ENCODE measurements around the gene CDYL2.

DNA sequence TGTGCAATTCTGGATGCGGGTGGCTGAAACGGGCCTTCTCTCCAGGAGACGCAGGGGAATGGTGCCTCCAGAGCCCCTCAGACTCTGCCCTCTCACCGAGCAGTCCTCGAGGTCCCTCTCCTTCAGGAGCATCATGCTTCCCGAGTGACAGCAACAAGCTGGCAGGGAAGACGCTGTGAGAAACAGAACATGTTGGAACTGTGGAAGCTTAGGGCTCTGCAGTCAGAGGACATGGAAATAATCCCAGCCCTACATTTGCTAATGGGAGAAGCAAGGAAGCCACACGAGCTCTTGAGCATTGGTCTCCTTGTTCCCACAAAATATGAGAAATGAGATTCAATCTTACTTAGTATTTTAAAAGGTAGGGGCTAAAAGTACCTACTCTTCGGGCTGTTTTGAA lies 148.6 kb downstream of the CDYL2 start:
- TF ChIP-seq, protein P1, sequence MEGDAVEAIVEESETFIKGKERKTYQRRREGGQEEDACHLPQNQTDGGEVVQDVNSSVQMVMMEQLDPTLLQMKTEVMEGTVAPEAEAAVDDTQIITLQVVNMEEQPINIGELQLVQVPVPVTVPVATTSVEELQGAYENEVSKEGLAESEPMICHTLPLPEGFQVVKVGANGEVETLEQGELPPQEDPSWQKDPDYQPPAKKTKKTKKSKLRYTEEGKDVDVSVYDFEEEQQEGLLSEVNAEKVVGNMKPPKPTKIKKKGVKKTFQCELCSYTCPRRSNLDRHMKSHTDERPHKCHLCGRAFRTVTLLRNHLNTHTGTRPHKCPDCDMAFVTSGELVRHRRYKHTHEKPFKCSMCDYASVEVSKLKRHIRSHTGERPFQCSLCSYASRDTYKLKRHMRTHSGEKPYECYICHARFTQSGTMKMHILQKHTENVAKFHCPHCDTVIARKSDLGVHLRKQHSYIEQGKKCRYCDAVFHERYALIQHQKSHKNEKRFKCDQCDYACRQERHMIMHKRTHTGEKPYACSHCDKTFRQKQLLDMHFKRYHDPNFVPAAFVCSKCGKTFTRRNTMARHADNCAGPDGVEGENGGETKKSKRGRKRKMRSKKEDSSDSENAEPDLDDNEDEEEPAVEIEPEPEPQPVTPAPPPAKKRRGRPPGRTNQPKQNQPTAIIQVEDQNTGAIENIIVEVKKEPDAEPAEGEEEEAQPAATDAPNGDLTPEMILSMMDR (IDR thresholded peaks at IDR 0.05; ENCODE audit: low read depth, low read length) = no peak
- TF ChIP-seq POLR2A (IDR thresholded peaks at IDR 0.05; ENCODE audit: extremely low read depth, insufficient read length) (no peak), MYC (IDR thresholded peaks at IDR 0.05; ENCODE audit: low read depth, low read length) (no peak)

Measured in NB4 (cell line).